ENCODE results near the gene FAM83G.
"Not testable (repeated sequence)": the region's sequence is repeated elsewhere in the genome, so short reads cannot be mapped to it uniquely, and the experiment has no call there.

Gene FAM83G, protein sequence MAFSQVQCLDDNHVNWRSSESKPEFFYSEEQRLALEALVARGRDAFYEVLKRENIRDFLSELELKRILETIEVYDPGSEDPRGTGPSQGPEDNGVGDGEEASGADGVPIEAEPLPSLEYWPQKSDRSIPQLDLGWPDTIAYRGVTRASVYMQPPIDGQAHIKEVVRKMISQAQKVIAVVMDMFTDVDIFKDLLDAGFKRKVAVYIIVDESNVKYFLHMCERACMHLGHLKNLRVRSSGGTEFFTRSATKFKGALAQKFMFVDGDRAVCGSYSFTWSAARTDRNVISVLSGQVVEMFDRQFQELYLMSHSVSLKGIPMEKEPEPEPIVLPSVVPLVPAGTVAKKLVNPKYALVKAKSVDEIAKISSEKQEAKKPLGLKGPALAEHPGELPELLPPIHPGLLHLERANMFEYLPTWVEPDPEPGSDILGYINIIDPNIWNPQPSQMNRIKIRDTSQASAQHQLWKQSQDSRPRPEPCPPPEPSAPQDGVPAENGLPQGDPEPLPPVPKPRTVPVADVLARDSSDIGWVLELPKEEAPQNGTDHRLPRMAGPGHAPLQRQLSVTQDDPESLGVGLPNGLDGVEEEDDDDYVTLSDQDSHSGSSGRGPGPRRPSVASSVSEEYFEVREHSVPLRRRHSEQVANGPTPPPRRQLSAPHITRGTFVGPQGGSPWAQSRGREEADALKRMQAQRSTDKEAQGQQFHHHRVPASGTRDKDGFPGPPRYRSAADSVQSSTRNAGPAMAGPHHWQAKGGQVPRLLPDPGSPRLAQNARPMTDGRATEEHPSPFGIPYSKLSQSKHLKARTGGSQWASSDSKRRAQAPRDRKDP

DNA sequence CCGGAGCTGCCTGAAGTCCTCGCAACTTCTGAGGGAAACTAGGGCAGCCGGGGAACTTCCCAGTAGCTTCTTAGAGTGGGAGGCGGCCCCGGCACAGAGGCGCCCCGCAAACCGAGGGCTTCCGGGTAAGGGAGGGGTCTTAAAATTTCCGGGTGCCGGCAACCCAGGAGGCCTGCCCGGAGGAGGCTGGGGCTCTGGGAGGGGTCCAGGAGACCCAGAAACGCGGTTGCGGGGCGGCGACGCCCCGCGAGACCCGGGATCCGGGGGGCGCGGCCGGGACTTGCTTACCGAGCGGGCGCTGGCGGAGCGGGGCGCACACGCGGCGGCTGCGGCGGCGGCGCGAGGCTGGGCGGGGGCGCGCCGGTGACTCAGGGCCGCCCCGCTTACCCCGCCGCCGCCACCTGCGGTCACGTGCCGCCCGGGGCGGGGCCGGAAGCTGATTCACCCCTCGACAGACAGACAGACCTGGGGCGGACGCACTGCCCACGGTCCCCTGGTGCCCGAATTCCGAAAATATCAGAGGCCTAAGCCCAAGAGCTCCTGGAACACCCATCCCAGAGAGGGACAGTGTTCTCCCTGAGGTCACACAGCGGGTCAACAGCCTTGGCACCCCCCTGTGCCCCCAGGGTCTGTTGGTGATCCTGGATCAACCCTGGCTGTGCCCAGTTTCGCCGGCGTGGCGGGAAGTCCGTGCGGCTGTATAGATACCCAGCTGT is at the start of gene FAM83G:
FAM83G (minus strand) TSS at position 344 of the 716 bp plus-strand sequence. CDS start 723 bp downstream, outside the sequence.
- DNase-seq (ENCODE audit: extremely low read depth, low read depth), result no peak
- TF ChIP-seq, protein P1, sequence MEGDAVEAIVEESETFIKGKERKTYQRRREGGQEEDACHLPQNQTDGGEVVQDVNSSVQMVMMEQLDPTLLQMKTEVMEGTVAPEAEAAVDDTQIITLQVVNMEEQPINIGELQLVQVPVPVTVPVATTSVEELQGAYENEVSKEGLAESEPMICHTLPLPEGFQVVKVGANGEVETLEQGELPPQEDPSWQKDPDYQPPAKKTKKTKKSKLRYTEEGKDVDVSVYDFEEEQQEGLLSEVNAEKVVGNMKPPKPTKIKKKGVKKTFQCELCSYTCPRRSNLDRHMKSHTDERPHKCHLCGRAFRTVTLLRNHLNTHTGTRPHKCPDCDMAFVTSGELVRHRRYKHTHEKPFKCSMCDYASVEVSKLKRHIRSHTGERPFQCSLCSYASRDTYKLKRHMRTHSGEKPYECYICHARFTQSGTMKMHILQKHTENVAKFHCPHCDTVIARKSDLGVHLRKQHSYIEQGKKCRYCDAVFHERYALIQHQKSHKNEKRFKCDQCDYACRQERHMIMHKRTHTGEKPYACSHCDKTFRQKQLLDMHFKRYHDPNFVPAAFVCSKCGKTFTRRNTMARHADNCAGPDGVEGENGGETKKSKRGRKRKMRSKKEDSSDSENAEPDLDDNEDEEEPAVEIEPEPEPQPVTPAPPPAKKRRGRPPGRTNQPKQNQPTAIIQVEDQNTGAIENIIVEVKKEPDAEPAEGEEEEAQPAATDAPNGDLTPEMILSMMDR (IDR thresholded peaks at IDR 0.05; ENCODE audit: low read depth, low read length, missing control alignments), result no peak
- peak within 1 kb of the TSS; percentile 74 for H3K4me3 ChIP-seq (replicated peaks; ENCODE audit: low read depth, low read length)

DNA sequence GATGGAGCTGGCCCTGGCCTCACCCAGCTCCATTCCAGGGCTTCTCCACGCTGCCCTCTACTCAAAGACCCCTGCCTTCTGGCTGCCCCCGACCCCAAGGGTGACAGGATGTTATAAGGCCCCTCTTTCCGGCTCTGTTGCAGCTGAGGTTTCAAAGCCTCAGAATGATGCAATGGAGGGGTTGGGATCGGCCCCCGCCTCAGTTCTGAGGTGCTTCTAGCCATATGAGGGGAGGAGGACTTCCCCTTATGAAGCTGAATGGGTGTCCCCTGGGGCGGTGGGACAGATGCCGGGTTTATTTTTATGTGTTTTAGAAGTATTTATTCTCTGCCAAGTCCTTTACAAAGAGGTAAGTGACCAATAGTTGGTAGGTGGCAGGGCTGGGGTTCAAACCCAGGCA is 44.3 kb upstream of the FAM83G start:
- not testable (repeated sequence) for DNase-seq (ENCODE audit: extremely low read depth, low read depth); H3K4me3 ChIP-seq (replicated peaks; ENCODE audit: low read depth, low read length)

DNA sequence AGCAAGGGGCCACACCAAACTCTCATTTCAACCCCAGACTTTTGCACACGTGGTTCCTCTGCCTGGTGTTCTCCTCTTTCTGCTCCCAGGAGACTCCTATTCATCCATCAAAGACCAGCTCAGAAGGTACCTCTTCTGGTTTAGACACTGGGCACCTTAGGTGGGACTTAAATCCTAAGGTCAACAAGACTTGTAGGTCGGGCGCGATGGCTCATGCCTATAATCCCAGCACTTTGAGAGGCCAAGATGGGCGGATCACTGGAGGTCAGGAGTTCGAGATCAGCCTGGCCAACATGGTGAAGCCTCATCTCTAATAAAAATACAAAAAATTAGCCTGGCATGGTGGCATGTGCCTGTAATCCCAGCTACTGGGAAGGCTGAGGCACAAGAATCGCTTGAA is 42.9 kb upstream of the FAM83G start:
- DNase-seq (ENCODE audit: extremely low read depth, low read depth); H3K4me3 ChIP-seq (replicated peaks; ENCODE audit: low read depth, low read length): not testable (repeated sequence)

DNA sequence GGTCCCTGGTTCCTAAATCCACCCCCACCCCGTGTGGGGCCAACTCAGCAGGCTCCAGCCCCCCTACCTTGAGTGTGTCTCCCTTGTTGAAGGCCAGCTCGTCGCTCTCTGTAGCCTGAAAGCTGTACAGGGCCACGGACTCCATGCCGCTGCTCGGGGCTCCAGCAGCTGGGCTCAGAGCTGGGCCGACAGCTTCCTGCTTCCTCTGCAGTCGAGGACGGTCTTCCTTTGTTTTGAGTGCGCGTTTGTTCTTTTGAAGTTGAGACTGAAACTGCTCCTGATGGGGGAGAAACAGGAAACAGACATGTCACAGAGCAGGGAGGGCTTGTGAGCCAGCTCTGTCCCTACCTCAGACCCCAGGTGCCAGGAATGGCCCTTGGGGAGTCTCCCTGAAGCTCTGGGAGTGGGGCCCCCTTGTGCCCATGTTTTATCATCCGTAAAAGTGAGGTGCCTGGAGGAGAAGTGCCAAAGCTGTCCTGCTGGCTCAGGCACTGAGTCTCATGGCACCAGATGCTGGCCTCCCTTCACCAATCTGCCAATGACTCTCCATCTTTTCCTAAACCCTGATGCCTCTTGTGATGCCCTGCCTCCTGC is 42.3 kb upstream of the FAM83G start, which contains the start of gene GRAP:
GRAP (minus strand) TSS at position 176 of the 594 bp plus-strand sequence; CDS start at position 145, 31 bp downstream.
- not testable (repeated sequence) for H3K4me3 ChIP-seq (replicated peaks; ENCODE audit: low read depth, low read length)

DNA sequence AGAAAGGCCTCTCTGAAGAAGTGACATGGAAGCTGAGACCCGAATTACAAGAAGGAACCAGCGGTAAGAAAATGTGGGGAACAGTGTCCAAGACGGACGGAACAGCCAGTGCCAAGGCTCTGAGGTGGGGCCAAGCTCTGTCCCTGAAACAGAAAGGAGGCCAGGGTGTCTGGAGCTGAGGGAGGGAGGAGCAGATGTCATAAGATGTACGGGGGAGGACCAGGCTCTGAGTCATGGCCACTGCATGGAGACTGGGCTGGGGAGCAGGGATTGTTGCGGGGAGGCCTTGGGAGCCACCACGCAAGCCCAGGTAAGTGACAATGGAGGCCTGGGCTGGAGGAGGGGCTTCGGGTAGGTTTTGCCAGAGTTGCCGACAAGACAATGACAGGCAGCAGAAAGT is 40.1 kb upstream of the FAM83G start:
- not testable (repeated sequence) for DNase-seq (ENCODE audit: extremely low read depth, low read depth); H3K4me3 ChIP-seq (replicated peaks; ENCODE audit: low read depth, low read length)

More for the DNA sequence above, 42.3 kb upstream of the FAM83G start, which contains the start of gene GRAP:
- not testable (repeated sequence) for DNase-seq (ENCODE audit: extremely low read depth, low read depth)

DNA sequence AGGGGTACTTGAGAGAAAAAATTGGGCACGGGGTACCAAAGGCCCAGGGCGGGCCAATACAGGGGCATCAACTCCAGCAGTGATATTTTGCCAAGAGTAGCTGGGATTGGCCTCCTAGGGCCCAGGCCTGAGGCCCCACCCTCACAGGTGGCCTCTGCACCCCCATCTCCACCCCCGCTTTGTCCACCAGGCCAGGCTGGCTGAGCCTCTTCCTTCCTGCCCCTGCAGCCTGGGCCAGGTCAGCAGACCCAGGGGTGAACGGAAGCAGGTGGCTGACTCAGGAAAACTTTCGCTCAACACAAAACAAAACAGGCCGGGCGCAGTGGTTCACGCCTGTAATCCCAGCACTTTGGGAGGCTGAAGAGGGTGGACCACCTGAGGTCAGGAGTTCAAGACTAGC is 38.5 kb upstream of the FAM83G start:
- H3K4me3 ChIP-seq (replicated peaks; ENCODE audit: low read depth, low read length); DNase-seq (ENCODE audit: extremely low read depth, low read depth): not testable (repeated sequence)

DNA sequence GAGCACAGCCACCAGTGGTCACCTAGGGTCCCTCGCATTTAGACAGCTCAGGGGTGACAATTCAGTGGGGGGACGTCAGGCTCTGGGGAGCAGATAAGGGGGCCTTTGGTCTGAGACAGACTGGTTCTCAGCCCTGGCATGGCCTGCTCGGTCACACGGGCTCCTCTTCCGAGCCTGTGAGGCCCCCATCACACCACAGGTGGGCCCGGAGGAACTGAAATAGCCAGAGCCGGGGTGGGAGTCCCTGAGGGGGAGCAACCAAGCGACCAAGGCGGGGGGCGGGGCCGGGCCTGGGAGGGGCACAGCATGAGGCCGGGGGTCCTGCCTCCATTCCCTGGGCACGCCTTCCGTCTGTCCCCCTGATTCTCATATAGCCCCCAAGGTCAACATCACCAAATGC is 37.8 kb upstream of the FAM83G start:
- DNase-seq (ENCODE audit: extremely low read depth, low read depth); H3K4me3 ChIP-seq (replicated peaks; ENCODE audit: low read depth, low read length): not testable (repeated sequence)

DNA sequence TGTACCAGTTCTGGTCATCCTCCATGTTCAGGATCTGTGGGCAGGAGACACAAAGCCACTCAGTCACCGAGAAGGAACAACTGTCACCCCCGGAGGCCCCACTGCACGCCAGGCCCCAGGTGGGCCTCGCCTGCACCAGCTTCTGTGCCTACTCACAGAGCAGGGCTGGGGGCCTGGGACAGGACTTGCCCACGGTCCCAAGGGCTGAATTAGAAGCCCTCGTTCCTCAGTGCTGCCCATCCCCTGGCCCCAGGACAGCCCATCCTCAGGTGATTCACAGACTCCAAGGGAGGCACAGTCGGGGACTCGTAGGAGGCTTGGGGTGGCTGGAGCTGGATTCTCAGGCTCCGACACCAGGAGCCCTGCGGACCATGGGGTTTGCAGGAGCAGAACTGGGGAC is 37.3 kb upstream of the FAM83G start:
- not testable (repeated sequence) for DNase-seq (ENCODE audit: extremely low read depth, low read depth); H3K4me3 ChIP-seq (replicated peaks; ENCODE audit: low read depth, low read length)

DNA sequence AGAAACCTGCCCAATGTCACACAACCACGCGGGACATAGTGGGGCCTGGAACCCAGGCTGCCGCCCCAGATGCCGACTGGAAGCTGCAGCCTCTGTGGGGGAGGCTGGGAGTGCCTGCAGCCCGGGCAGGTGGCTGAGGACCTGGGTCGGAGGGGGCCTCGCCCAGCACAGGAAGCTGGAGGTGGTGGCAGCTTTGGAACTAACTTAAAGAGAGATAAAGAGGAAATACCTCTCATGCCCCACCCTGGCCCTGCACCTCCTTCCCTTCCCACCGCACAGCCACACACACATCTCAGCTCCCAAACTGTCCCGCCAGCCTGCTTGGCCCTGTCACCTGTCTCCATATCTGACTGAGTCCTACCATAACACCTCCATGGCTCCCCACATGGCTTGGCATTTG is 35.8 kb upstream of the FAM83G start:
- not testable (repeated sequence) for H3K4me3 ChIP-seq (replicated peaks; ENCODE audit: low read depth, low read length); DNase-seq (ENCODE audit: extremely low read depth, low read depth)

DNA sequence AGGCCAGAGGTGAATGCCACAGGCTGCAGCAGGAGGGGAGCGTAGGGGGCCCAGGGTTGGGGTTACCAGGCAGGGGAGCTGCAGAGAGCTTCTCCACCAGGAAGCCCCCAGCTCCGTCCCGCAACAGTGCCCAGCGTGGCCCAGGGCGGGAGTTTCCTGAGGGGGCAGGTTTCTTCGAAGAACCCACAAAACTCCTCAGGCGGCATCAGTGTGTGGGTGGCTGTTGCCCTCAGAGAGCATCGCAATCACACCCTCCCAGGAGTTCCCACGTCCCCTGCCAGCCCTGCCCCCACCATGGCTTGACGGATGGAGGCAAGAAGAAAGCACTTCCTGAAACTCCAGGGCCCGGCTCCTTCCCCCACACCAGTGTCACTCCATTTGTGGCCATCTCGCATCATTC is 34.2 kb upstream of the FAM83G start:
- not testable (repeated sequence) for H3K4me3 ChIP-seq (replicated peaks; ENCODE audit: low read depth, low read length); DNase-seq (ENCODE audit: extremely low read depth, low read depth)

DNA sequence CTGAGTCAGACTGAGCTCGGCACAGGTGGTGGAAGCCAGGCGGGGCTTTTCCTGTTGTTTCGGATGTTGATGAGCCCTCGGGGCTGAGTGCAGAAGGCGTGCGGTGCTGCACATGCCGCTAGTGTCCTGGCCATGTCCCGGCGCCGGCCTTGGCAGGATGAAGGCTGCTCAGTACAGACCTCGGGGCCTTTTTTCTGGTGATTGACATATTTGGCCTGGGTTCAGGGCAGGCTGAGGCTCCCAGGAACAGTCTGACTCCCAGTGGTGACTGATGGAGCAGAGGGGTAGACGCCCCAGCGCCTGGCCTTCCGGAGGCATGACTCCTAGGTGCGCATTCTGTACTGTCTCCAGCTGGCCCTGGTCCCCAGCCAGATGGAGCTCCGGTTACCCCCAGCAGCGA is 33.4 kb upstream of the FAM83G start:
- DNase-seq (ENCODE audit: extremely low read depth, low read depth); H3K4me3 ChIP-seq (replicated peaks; ENCODE audit: low read depth, low read length): not testable (repeated sequence)

DNA sequence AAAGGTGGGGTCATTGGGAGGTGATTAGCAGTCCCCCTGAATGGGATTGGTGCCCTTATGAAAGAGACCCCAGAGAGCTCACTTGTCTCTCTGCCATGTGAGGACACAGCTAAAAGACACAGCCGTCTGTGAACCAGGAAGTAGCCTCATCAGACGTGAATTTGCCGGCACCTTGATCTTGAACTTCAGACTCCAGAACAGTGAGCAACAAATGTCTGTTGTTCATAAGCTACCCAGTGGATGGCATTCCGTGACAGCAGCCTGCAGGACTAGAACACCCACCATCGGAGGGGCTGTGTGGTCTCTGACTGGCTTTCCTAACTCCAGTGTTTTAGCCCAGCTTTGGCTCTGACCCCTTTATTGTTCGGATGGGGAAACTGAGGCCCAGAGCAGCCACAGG is 33.0 kb upstream of the FAM83G start:
- not testable (repeated sequence) for DNase-seq (ENCODE audit: extremely low read depth, low read depth); H3K4me3 ChIP-seq (replicated peaks; ENCODE audit: low read depth, low read length)

DNA sequence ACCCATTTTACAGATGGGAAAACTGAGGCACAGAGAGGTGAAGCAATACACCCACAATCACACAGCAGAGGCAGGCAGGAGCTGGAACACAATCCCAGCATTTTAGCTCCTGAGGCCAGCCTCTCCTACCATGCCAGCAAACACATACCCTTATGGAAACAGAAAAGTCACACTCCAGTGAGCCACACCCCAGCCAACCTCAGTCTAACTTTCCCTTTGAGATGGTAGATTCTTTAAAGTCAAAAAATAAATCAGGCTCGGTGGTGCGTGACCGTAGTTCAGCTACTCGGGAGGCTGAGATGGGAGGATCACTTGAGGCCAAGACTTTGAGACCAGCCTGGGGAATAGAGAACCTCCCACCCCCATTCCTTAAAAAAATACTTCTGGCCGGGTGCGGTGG is 31.6 kb upstream of the FAM83G start:
- H3K4me3 ChIP-seq (replicated peaks; ENCODE audit: low read depth, low read length); DNase-seq (ENCODE audit: extremely low read depth, low read depth): not testable (repeated sequence)

DNA sequence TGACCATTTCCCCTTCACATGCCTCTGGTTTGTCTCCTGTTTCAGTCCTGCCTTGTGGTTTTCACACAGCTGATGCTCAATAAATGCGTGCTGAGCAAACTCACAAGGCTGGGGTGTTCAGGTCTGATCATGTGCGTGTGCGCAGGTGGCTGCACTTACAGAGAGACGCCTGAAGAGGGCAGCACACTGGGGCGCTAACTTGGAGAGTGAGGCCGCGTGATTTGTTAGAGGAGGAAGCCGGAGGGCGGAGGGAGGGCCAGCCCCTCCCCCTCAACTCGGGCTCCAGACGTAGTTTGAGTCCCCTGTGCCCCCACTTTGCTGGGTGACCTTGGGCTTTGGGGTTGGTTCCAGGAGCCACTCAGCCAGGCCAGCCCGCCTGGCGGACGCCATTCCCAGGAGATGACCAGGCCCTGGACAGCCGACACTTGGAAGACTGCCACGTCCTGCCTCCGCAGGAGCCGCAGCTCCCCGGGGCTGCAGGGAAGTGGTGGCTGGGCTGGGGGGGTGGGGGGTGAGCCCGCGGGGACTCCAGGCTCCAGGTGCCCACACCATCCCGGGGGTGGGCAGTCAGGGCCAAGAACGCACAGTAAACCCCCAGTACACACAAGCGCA is 27.9 kb upstream of the FAM83G start:
- not testable (repeated sequence) for H3K4me3 ChIP-seq (replicated peaks; ENCODE audit: low read depth, low read length); DNase-seq (ENCODE audit: extremely low read depth, low read depth)
